Lung microvascular endothelial cell (primary cell): Measurements from ENCODE around the gene ADCY1. TPM values are rescaled to one million over a fixed set of nuclear protein-coding genes. Genes with fewer than 3 reads are reported as not detected.

Experiments
- DNase-seq, 2 donors: peaks; one replicate each; pipeline versions ENCODE4 v3.0.0 to v3.0.0-alpha.2; 2010; ENCODE audit warnings: low read depth in 2 of 2
- total RNA-seq: library from RNA; depleted of rRNA; stranded (reverse); fragments of >200 nt; gene quantifications from 2 replicates; pipeline ENCODE4 v1.2.1, GENCODE V29; 2014

The ADCY1 gene
- total RNA-seq, 1 donor from 2014 or later = 0.40 TPM

- DNase-seq = no peak
Measured at GRCh38 chr7:45593121-45593541, 19.0 kb downstream of the ADCY1 start.

GRCh38 chr7:45593877-45594276, 19.7 kb downstream of the ADCY1 start:
- no peak for DNase-seq

GRCh38 chr7:45594745-45595535, 20.8 kb downstream of the ADCY1 start:
- no peak for DNase-seq

- DNase-seq = no peak
Measured at GRCh38 chr7:45595809-45596664, 21.9 kb downstream of the ADCY1 start.

- no peak for DNase-seq
Measured at GRCh38 chr7:45596665-45597095, 22.5 kb downstream of the ADCY1 start.

GRCh38 chr7:45597286-45597984, 23.3 kb downstream of the ADCY1 start:
- no peak for DNase-seq

GRCh38 chr7:45598886-45599520, 24.8 kb downstream of the ADCY1 start:
- DNase-seq = no peak

GRCh38 chr7:45599851-45600706, 25.9 kb downstream of the ADCY1 start:
- no peak for DNase-seq

GRCh38 chr7:45601094-45601493, 26.9 kb downstream of the ADCY1 start:
- no peak for DNase-seq

GRCh38 chr7:45601816-45602540, 27.8 kb downstream of the ADCY1 start:
- no peak for DNase-seq

GRCh38 chr7:45606050-45606449, 31.9 kb downstream of the ADCY1 start:
- DNase-seq = no peak

- no peak for DNase-seq
Measured at GRCh38 chr7:45606931-45607330, 32.8 kb downstream of the ADCY1 start.

- no peak for DNase-seq
Measured at GRCh38 chr7:45609180-45609579, 35.0 kb downstream of the ADCY1 start.

- no peak for DNase-seq
Measured at GRCh38 chr7:45610019-45610418, 35.9 kb downstream of the ADCY1 start.

GRCh38 chr7:45610660-45611299, 36.6 kb downstream of the ADCY1 start:
- DNase-seq = no peak

- no peak for DNase-seq
Measured at GRCh38 chr7:45617166-45617565, 43.0 kb downstream of the ADCY1 start.

GRCh38 chr7:45622058-45622457, 47.9 kb downstream of the ADCY1 start:
- DNase-seq = no peak

GRCh38 chr7:45623157-45623556, 49.0 kb downstream of the ADCY1 start:
- no peak for DNase-seq

GRCh38 chr7:45623740-45624391, 49.7 kb downstream of the ADCY1 start:
- DNase-seq = no peak
